Smooth muscle cell of the coronary artery (primary cell): ENCODE results near the gene C2orf74. TPM values are rescaled to one million over a fixed set of nuclear protein-coding genes. Genes with fewer than 3 reads are reported as not detected.

ENCODE experiments used
- total RNA-seq: library from RNA; depleted of rRNA; stranded (reverse); fragments of >200 nt; gene quantifications from 2 replicates; pipeline ENCODE4 v1.2.3, GENCODE V29; 2014; ENCODE audit warnings: low replicate concordance

The C2orf74 gene
- 8.0 and 16.8 TPM in 2 replicates for total RNA-seq

DNA sequence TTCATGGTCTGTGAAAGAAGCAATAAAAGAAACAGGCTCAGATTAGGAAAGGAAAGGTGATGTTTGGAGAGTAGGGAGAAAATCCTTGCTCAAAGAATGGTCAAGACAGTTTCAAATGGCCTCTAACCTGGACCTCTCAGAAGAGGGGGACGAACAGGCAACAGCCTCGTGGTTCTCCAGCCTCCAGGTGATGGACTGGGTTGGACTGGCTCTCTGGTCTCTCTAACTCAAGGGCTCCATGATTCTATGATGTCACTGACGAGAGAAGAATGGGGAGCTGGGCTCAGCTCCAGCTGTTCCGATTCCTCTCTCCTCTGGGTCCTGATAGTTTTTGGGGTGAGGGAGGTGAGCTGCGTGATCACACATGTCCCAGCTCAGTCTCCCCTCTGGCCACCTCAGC, at the start of gene C2orf74:
Gene C2orf74 (plus strand): TSS at position 301 of the 400 bp plus-strand sequence. CDS start 327 bp downstream, outside the sequence.

Other genes with a start within 250 kb of the C2orf74 start
- 10.4 and 26.2 TPM in 2 replicates for gene PEX13, start 144.5 kb upstream of the C2orf74 start, total RNA-seq
- 2.9 and 5.2 TPM in 2 replicates for gene PUS10, start 143.9 kb upstream of the C2orf74 start, total RNA-seq
- gene SANBR, start 96.3 kb upstream of the C2orf74 start, total RNA-seq: 8.5 and 15.0 TPM in 2 replicates